SK-N-SH (cell line): ENCODE results near the gene PABPN1. TPM values are rescaled to one million over a fixed set of nuclear protein-coding genes. Genes with fewer than 3 reads are reported as not detected.
A peak's percentile ranks its signal among the peaks of the same experiment; 100 is the strongest.

ENCODE experiments used
- CTCF ChIA-PET: fragments of 300-600, 350-600 bp; formaldehyde crosslinking; extraction: SDS; loops from one replicate; lab custom pipeline; 2021; lab: Yijun Ruan, JAX
- POLR2A ChIA-PET: fragments of 350-600 bp; sonication (Branson Sonifier 250); formaldehyde crosslinking; extraction: SDS; loops from one replicate; lab custom pipeline; 2020; ENCODE audit warnings: antibody characterized with exemption, inconsistent platforms; lab: Yijun Ruan, JAX
- DNase-seq: peaks from one replicate; pipeline ENCODE4 v3.0.0; 2012
- H2AFZ ChIP-seq: fragments of 200-600 bp; sonication (generic); 2 replicates; pipeline ENCODE4 v1.8.1; 2016; ENCODE audit warnings: antibody characterized with exemption, mild to moderate bottlenecking, low read depth
- H3F3A ChIP-seq: fragments of 200-600 bp; sonication (generic); replicated peaks from 2 replicates; pipeline ENCODE3; 2016; ENCODE audit warnings: antibody characterized with exemption, mild to moderate bottlenecking; ENCODE audit not compliant: insufficient read depth
- H3K27ac ChIP-seq, 2 experiments: fragments of 200-500 bp in 1 of 2; fragments of 200-600 bp in 1 of 2; sonication (Bioruptor generic) in 1 of 2; sonication (generic), shearing (Covaris generic) in 1 of 2; 2 replicates each; pipeline versions ENCODE4 v1.5.1 to v1.6.1; 2014 to 2016; ENCODE audit warnings: low read depth in 2 of 2, inconsistent platforms in 1 of 2, low read length in 1 of 2, mild to moderate bottlenecking in 1 of 2, mixed read lengths in 1 of 2
- H3K27me3 ChIP-seq: fragments of 200-600 bp; sonication (generic), shearing (Covaris generic); 2 replicates; pipeline ENCODE4 v1.6.1; 2016; ENCODE audit warnings: mixed run types; ENCODE audit not compliant: insufficient read depth
- H3K36me3 ChIP-seq, 2 experiments: fragments of 200-500 bp in 1 of 2; fragments of 200-600 bp in 1 of 2; sonication (Bioruptor generic) in 1 of 2; sonication (generic) in 1 of 2; replicated peaks in 1 of 2; 2 replicates each; pipeline versions ENCODE3 to v1.5.1; 2014 to 2016; ENCODE audit warnings: low read length in 1 of 2, mild to moderate bottlenecking in 1 of 2; ENCODE audit not compliant: insufficient read depth in 2 of 2, control insufficient read depth in 1 of 2
- H3K4me1 ChIP-seq, 2 experiments: fragments of 200-500 bp in 1 of 2; fragments of 200-600 bp in 1 of 2; sonication (Bioruptor generic) in 1 of 2; sonication (generic), shearing (Covaris generic) in 1 of 2; 2 replicates each; pipeline versions ENCODE4 v1.5.1 to v1.6.1; 2014 to 2016; ENCODE audit warnings: low read depth in 1 of 2, low read length in 1 of 2, mixed run types in 1 of 2; ENCODE audit not compliant: insufficient read depth in 2 of 2, control insufficient read depth in 1 of 2
- H3K4me2 ChIP-seq: fragments of 200-600 bp; sonication (generic), shearing (Covaris generic); 2 replicates; pipeline ENCODE4 v1.6.1; 2017; ENCODE audit warnings: mixed run types
- H3K4me3 ChIP-seq, 2 experiments: fragments of 200-500 bp in 1 of 2; fragments of 200-600 bp in 1 of 2; sonication (Bioruptor generic) in 1 of 2; sonication (generic), shearing (Covaris generic) in 1 of 2; 2 replicates each; pipeline versions ENCODE4 v1.5.1 to v1.8.1; 2014 to 2016; ENCODE audit warnings: low read depth in 2 of 2, inconsistent platforms in 1 of 2, low read length in 1 of 2, mild to moderate bottlenecking in 1 of 2, mixed read lengths in 1 of 2, moderate library complexity in 1 of 2
- H3K79me2 ChIP-seq: fragments of 200-600 bp; sonication (generic); 2 replicates; pipeline ENCODE4 v1.8.1; 2017; ENCODE audit warnings: mild to moderate bottlenecking; ENCODE audit not compliant: insufficient read depth
- H3K9ac ChIP-seq: fragments of 200-600 bp; sonication (generic); 2 replicates; pipeline ENCODE4 v1.6.1; 2017; ENCODE audit warnings: mixed run types
- H3K9me2 ChIP-seq: fragments of 200-600 bp; sonication (generic); 2 replicates; pipeline ENCODE4 v1.6.1; 2017; ENCODE audit warnings: mixed run types
- H3K9me3 ChIP-seq: fragments of 200-600 bp; sonication (generic); 2 replicates; pipeline ENCODE4 v1.6.1; 2017; ENCODE audit warnings: mixed run types, mild to moderate bottlenecking, moderate library complexity
- H4K20me1 ChIP-seq: fragments of 200-600 bp; sonication (generic); 2 replicates; pipeline ENCODE4 v1.6.1; 2017; ENCODE audit warnings: mild to moderate bottlenecking, mixed run types; ENCODE audit not compliant: insufficient read depth
- CTCF ChIP-seq: fragments of 200-600 bp; sonication (generic); IDR thresholded peaks from 2 replicates; pipeline ENCODE4 v1.6.1; 2017; ENCODE audit warnings: antibody characterized with exemption, mild to moderate bottlenecking, moderate library complexity
- EP300 ChIP-seq, 2 experiments: IDR thresholded peaks; 2 replicates each; pipeline versions ENCODE4 v1.4.0 to v1.6.1; 2012; ENCODE audit warnings: borderline replicate concordance in 1 of 2, low read depth in 1 of 2, low read length in 1 of 2
- FOXJ3 ChIP-seq: sonication (generic); formaldehyde crosslinking; IDR thresholded peaks from 2 replicates; pipeline ENCODE4 v1.5.1; 2020; ENCODE audit warnings: mild to moderate bottlenecking, missing genetic modification reagents
- FOXM1 ChIP-seq: IDR thresholded peaks from 2 replicates; pipeline ENCODE4 v1.4.0; 2012; ENCODE audit warnings: low read depth, mild to moderate bottlenecking
- GATA2 ChIP-seq: sonication (generic); formaldehyde crosslinking; IDR thresholded peaks from 2 replicates; pipeline ENCODE4 v1.5.0; 2020; ENCODE audit warnings: mild to moderate bottlenecking, missing genetic modification reagents
- IRF3 ChIP-seq: fragments of 150-350 bp; IDR thresholded peaks from 2 replicates; pipeline ENCODE4 v1.6.1; 2016; ENCODE audit warnings: mild to moderate bottlenecking, low read depth, low read length
- MXI1 ChIP-seq: IDR thresholded peaks from 2 replicates; pipeline ENCODE4 v1.6.1; 2012; ENCODE audit warnings: mild to moderate bottlenecking, low read depth, low read length, improper control_type of control experiment
- NFIC ChIP-seq: IDR thresholded peaks from 2 replicates; pipeline ENCODE4 v1.4.0; 2012; ENCODE audit warnings: borderline replicate concordance
- PBX3 ChIP-seq: IDR thresholded peaks from 2 replicates; pipeline ENCODE4; 2012
- POLR2AphosphoS5 ChIP-seq: IDR thresholded peaks from 2 replicates; pipeline ENCODE4 v1.6.1; 2012; ENCODE audit warnings: low read depth, low read length
- RFX5 ChIP-seq: IDR thresholded peaks from 2 replicates; pipeline ENCODE4 v1.6.1; 2012; ENCODE audit warnings: mild to moderate bottlenecking, improper control_type of control experiment, low read length
- RXRA ChIP-seq: IDR thresholded peaks from 2 replicates; pipeline ENCODE4 v1.4.0; 2012; ENCODE audit warnings: low read depth, mild to moderate bottlenecking, borderline replicate concordance
- TAF1 ChIP-seq: IDR thresholded peaks from 2 replicates; pipeline ENCODE4 v1.6.1; 2012; ENCODE audit warnings: low read depth, mild to moderate bottlenecking, low read length, moderate library complexity, borderline replicate concordance
- TCF12 ChIP-seq: IDR thresholded peaks from 2 replicates; pipeline ENCODE4 v1.4.0; 2012
- USF1 ChIP-seq: IDR thresholded peaks from 2 replicates; pipeline ENCODE4 v1.4.0; 2012; ENCODE audit warnings: low read depth, borderline replicate concordance
- YY1 ChIP-seq: IDR thresholded peaks from 2 replicates; pipeline ENCODE4 v1.4.0; 2012; ENCODE audit warnings: low read depth, mild to moderate bottlenecking
- ZBTB33 ChIP-seq: IDR thresholded peaks from 2 replicates; pipeline ENCODE4 v1.4.0; 2012; ENCODE audit warnings: low read depth, borderline replicate concordance
- WGBS: methylation state at CpG from one replicate; pipeline ENCODE4 v1.1.6; 2017; ENCODE audit warnings: low lambda C conversion rate; 5-methylcytosine and 5-hydroxymethylcytosine counted together
- polyA plus RNA-seq, 3 experiments: library from polyadenylated mRNA; depleted of rRNA; stranded (reverse); fragments of >200 nt; gene quantifications; 2 replicates each; pipeline ENCODE4 v1.2.3, GENCODE V29; 2012

The PABPN1 gene
- polyA plus RNA-seq, 1 of the 3 experiments (the other 2 are of a cell fraction), result 266 TPM

GRCh38 chr14:23286902-23287479 is 34.3 kb upstream of the PABPN1 start:
- TF ChIP-seq EP300 (IDR thresholded peaks at IDR 0.05; ENCODE audit: borderline replicate concordance in 1 of 2, low read depth in 1 of 2, low read length in 1 of 2) (no peak), RFX5 (no peak), USF1 (no peak), GATA2 (CRISPR knock-in tag) (no peak), TCF12 (no peak)
- Histone ChIP-seq H3K79me2 (peaks cover 20% of the 10 kb centered on the region; the same call in 1 of the 2 replicates), H3K4me3 (peak overlapping the region; percentile 73 to 89), H3K9ac (peak overlapping the region; percentile 74), H3K27ac (peak overlapping the region; percentile 86 to 92), H3F3A (peaks cover 10% of the 10 kb centered on the region), H4K20me1 (no peaks in the 10 kb centered on the region), H3K9me3 (no peaks in the 10 kb centered on the region), H3K4me2 (peak overlapping the region; percentile 83), H2AFZ (peak overlapping the region; percentile 87), H3K36me3 (no peaks in the 10 kb centered on the region), H3K27me3 (no peaks in the 10 kb centered on the region), H3K4me1 (peaks cover 8 to 10% of the 10 kb centered on the region in 2 experiments; a peak in 3 of 4 replicates), H3K9me2 (no peaks in the 10 kb centered on the region)
- WGBS, result 70% methylated on average over 6 of the region's 6 CpGs
- no peak for DNase-seq
- CTCF ChIA-PET, result interaction anchor here (1.2 to 2.5 kb wide), 7 partner anchors 8 to 272 kb away, joined by 3 to 16 read pairs (median 5); partner anchors contain the start of gene PPP1R3E
- POLR2A ChIA-PET, result interaction anchor here (0.8 to 2.2 kb wide), 4 partner anchors 9 to 192 kb away, joined by 4 to 13 read pairs (median 6); partner anchors contain the start of genes ACIN1, C14orf119 and PABPN1

GRCh38 chr14:23294734-23295561 is 26.3 kb upstream of the PABPN1 start:
- WGBS, result 36% methylated on average over 22 of the region's 24 CpGs
- TF ChIP-seq NFIC, result no peak
- peak; percentile 94 for TF ChIP-seq CTCF
- TF ChIP-seq MXI1, result 0 out of 2 replicates have a peak, but pooled peaks have one; percentile 35
- no peak for TF ChIP-seq POLR2AphosphoS5
- TF ChIP-seq YY1, result no peak
- no peak for TF ChIP-seq FOXJ3 (CRISPR knock-in tag)
- TF ChIP-seq RXRA, result no peak
- no peak for TF ChIP-seq TAF1
- no peak for TF ChIP-seq PBX3
- TF ChIP-seq FOXM1, result no peak
- TF ChIP-seq RFX5, result peak; percentile 41; the same call in 1 of the 2 replicates
- TF ChIP-seq TCF12, result no peak
- no peak for TF ChIP-seq ZBTB33
- TF ChIP-seq IRF3, result no peak

More at GRCh38 chr14:23294734-23295561, 26.3 kb upstream of the PABPN1 start:
- POLR2A ChIA-PET, result interaction anchor here (1.8 kb wide), 1 partner anchor 8 kb away, joined by 4 read pairs; no protein-coding TSS in a partner anchor
- DNase-seq, result peak; percentile 54
- Histone ChIP-seq H3K9ac (no peak overlapping the region), H3K36me3 (peaks cover 0 to 3% of the 10 kb centered on the region in 2 experiments), H4K20me1 (no peaks in the 10 kb centered on the region), H3K9me3 (no peaks in the 10 kb centered on the region), H3K4me2 (no peak overlapping the region), H3K4me3 (peak overlapping the region in 1 of 2 experiments; percentile 20; a peak in 1 of 4 replicates), H3K27me3 (no peaks in the 10 kb centered on the region), H3K27ac (peak overlapping the region in 1 of 2 experiments; percentile 40; a peak in 1 of 4 replicates), H3K4me1 (peaks cover 4 to 11% of the 10 kb centered on the region in 2 experiments; a peak in 3 of 4 replicates), H3F3A (peaks cover 7% of the 10 kb centered on the region), H2AFZ (no peak overlapping the region), H3K9me2 (no peaks in the 10 kb centered on the region), H3K79me2 (peaks cover 1% of the 10 kb centered on the region; the same call in 1 of the 2 replicates)
- CTCF ChIA-PET, result interaction anchor here (0.6 to 4.1 kb wide), 24 partner anchors 8 to 237 kb away, joined by 3 to 21 read pairs (median 4); partner anchors contain the start of genes BCL2L2, CMTM5 and HOMEZ
